Naive B cell (primary cell): ENCODE measurements around the gene FXYD6. TPM values are rescaled to one million over a fixed set of nuclear protein-coding genes. Genes with fewer than 3 reads are reported as not detected.

Experiments used
- ATAC-seq, 2 donors: fragments of 150-1000 bp; cut with Tn5 transposase; 2 replicates each; pipeline ENCODE4 v1.10.0; 2021; ENCODE audit warnings: low read depth in 2 of 2, mild to moderate bottlenecking in 2 of 2, moderate library complexity in 2 of 2
- DNase-seq: peaks from one replicate; pipeline ENCODE4 v3.0.0; 2022
- H3K27ac Mint-ChIP-seq, 6 donors: one replicate each; pipeline ENCODE4 v1.8.0; 2020 to 2022; ENCODE audit warnings: mild to moderate bottlenecking in 6 of 6, mixed read lengths in 6 of 6, moderate library complexity in 5 of 6, inconsistent platforms in 2 of 6
- H3K27me3 Mint-ChIP-seq, 3 donors: one replicate each; pipeline ENCODE4 v1.8.0; 2021 to 2022; ENCODE audit warnings: mixed read lengths in 3 of 3, mild to moderate bottlenecking in 1 of 3
- H3K36me3 Mint-ChIP-seq, 2 donors: one replicate each; pipeline ENCODE4 v1.8.0; 2020 to 2022; ENCODE audit warnings: mixed read lengths in 2 of 2, inconsistent platforms in 1 of 2, mild to moderate bottlenecking in 1 of 2
- H3K4me1 Mint-ChIP-seq, 3 donors: one replicate each; pipeline ENCODE4 v1.8.0; 2020 to 2022; ENCODE audit warnings: mixed read lengths in 3 of 3, inconsistent platforms in 1 of 3, mild to moderate bottlenecking in 1 of 3, moderate library complexity in 1 of 3
- H3K4me3 Mint-ChIP-seq, 8 donors: one replicate each; pipeline ENCODE4 v1.8.0; 2020 to 2022; ENCODE audit warnings: mild to moderate bottlenecking in 8 of 8, mixed read lengths in 8 of 8, moderate library complexity in 8 of 8, inconsistent platforms in 2 of 8
- H3K9me3 Mint-ChIP-seq, 7 donors: one replicate each; pipeline ENCODE4 v1.8.0; 2020 to 2022; ENCODE audit warnings: mixed read lengths in 7 of 7, mild to moderate bottlenecking in 5 of 7, inconsistent platforms in 2 of 7, moderate library complexity in 1 of 7
- polyA plus RNA-seq, 6 donors: library from polyadenylated mRNA; unstranded; fragments of 300-500 nt; fragmentation: Illumina TruSeq; gene quantifications; one replicate each; pipeline ENCODE4 v1.2.3, GENCODE V29; 2021; ENCODE audit warnings: low read depth in 6 of 6

The FXYD6 gene
- polyA plus RNA-seq, 6 donors from 2014 or later, result not detected

GRCh38 chr11:117809236-117810055, 67.0 kb downstream of the FXYD6 start:
- no peaks in the 10 kb centered on the region for H3K9me3 Mint-ChIP-seq
- peak overlapping the region; percentile 3 to 62 (median 20) for H3K27ac Mint-ChIP-seq
- ATAC-seq, result peak; percentile 58 to 74
- H3K4me1 Mint-ChIP-seq, result peaks cover 14 to 41% (median 23%) of the 10 kb centered on the region in 3 donors
- H3K27me3 Mint-ChIP-seq, result peaks cover 0 to 16% (median 7%) of the 10 kb centered on the region in 3 donors
- no peak for DNase-seq
- peaks cover 0 to 2% of the 10 kb centered on the region in 2 donors for H3K36me3 Mint-ChIP-seq
- H3K4me3 Mint-ChIP-seq, result no peak overlapping the region

GRCh38 chr11:117808784-117809183, 67.7 kb downstream of the FXYD6 start:
- Mint-ChIP-seq H3K4me3 (no peak overlapping the region), H3K27ac (peak overlapping the region in 2 of 6 donors; percentile 6 to 33), H3K27me3 (peaks cover 0 to 16% (median 7%) of the 10 kb centered on the region in 3 donors), H3K4me1 (peaks cover 12 to 34% (median 17%) of the 10 kb centered on the region in 3 donors), H3K36me3 (peaks cover 0 to 5% of the 10 kb centered on the region in 2 donors), H3K9me3 (no peaks in the 10 kb centered on the region)
- ATAC-seq (no peak), DNase-seq (no peak)

GRCh38 chr11:117807482-117808327, 68.8 kb downstream of the FXYD6 start:
- Mint-ChIP-seq H3K36me3 (peaks cover 0 to 5% of the 10 kb centered on the region in 2 donors), H3K4me1 (peaks cover 6 to 23% (median 7%) of the 10 kb centered on the region in 3 donors), H3K9me3 (no peaks in the 10 kb centered on the region), H3K4me3 (no peak overlapping the region), H3K27ac (peak overlapping the region in 2 of 6 donors; percentile 71 to 80), H3K27me3 (peaks cover 0 to 16% (median 7%) of the 10 kb centered on the region in 3 donors)
- DNase-seq, result peak; percentile 63
- ATAC-seq, result peak; percentile 59 to 77

GRCh38 chr11:117806846-117807245, 69.6 kb downstream of the FXYD6 start:
- ATAC-seq, result no peak
- H3K27ac Mint-ChIP-seq, result no peak overlapping the region
- DNase-seq, result no peak
- peaks cover 6 to 20% (median 7%) of the 10 kb centered on the region in 3 donors for H3K4me1 Mint-ChIP-seq
- peaks cover 0 to 5% of the 10 kb centered on the region in 2 donors for H3K36me3 Mint-ChIP-seq
- no peak overlapping the region for H3K4me3 Mint-ChIP-seq
- H3K27me3 Mint-ChIP-seq, result peaks cover 0 to 16% (median 12%) of the 10 kb centered on the region in 3 donors
- no peaks in the 10 kb centered on the region for H3K9me3 Mint-ChIP-seq

- Mint-ChIP-seq H3K4me3 (no peak overlapping the region), H3K36me3 (peaks cover 0 to 5% of the 10 kb centered on the region in 2 donors), H3K9me3 (no peaks in the 10 kb centered on the region), H3K4me1 (peaks cover 5 to 16% (median 6%) of the 10 kb centered on the region in 3 donors), H3K27me3 (peaks cover 0 to 16% (median 12%) of the 10 kb centered on the region in 3 donors), H3K27ac (no peak overlapping the region)
- DNase-seq (no peak), ATAC-seq (no peak)
These were observed 71.4 kb downstream of the FXYD6 start for GRCh38 chr11:117805045-117805444.

- H3K27me3 Mint-ChIP-seq, result peaks cover 0 to 17% (median 14%) of the 10 kb centered on the region in 3 donors
- peaks cover 0 to 5% of the 10 kb centered on the region in 2 donors for H3K36me3 Mint-ChIP-seq
- no peak overlapping the region for H3K4me3 Mint-ChIP-seq
- H3K27ac Mint-ChIP-seq, result peak overlapping the region in 1 of 6 donors; percentile 47
- peaks cover 0 to 6% (median 0%) of the 10 kb centered on the region in 3 donors for H3K4me1 Mint-ChIP-seq
- ATAC-seq (no peak), DNase-seq (no peak)
- H3K9me3 Mint-ChIP-seq, result no peaks in the 10 kb centered on the region
These were observed 72.6 kb downstream of the FXYD6 start for GRCh38 chr11:117803896-117804295.

- no peak for ATAC-seq
- Mint-ChIP-seq H3K4me3 (no peak overlapping the region), H3K4me1 (peaks cover 12 to 18% (median 17%) of the 10 kb centered on the region in 3 donors), H3K36me3 (peaks cover 0 to 4% of the 10 kb centered on the region in 2 donors), H3K27ac (peak overlapping the region in 1 of 6 donors; percentile 63), H3K27me3 (peaks cover 24 to 47% (median 27%) of the 10 kb centered on the region in 3 donors), H3K9me3 (no peaks in the 10 kb centered on the region)
- no peak for DNase-seq
These were observed 76.8 kb downstream of the FXYD6 start for GRCh38 chr11:117799634-117800033.

- H3K36me3 Mint-ChIP-seq, result no peaks in the 10 kb centered on the region
- H3K9me3 Mint-ChIP-seq, result no peaks in the 10 kb centered on the region
- DNase-seq (no peak), ATAC-seq (peak; percentile 73 to 75)
- H3K4me3 Mint-ChIP-seq, result peak within 1 kb of the TSS in 7 of 8 donors; percentile 45 to 84 (median 70)
- H3K4me1 Mint-ChIP-seq, result peaks cover 14 to 23% (median 20%) of the 10 kb centered on the region in 3 donors
- H3K27ac Mint-ChIP-seq, result peak within 1 kb of the TSS in 1 of 6 donors; percentile 60
- peaks cover 49 to 69% (median 51%) of the 10 kb centered on the region in 3 donors for H3K27me3 Mint-ChIP-seq
These were observed 79.5 kb downstream of the FXYD6 start, which contains the start of gene DSCAML1 for GRCh38 chr11:117796872-117797529. DSCAML1 (minus strand) TSS chr11:117797216; CDS start chr11:117797079, 137 bp downstream.

GRCh38 chr11:117796456-117796871, 80.0 kb downstream of the FXYD6 start:
- Mint-ChIP-seq H3K27me3 (peaks cover 53 to 72% (median 53%) of the 10 kb centered on the region in 3 donors), H3K27ac (no peak overlapping the region), H3K4me1 (peaks cover 14 to 23% (median 20%) of the 10 kb centered on the region in 3 donors), H3K36me3 (no peaks in the 10 kb centered on the region), H3K9me3 (no peaks in the 10 kb centered on the region), H3K4me3 (peak overlapping the region in 6 of 8 donors; percentile 9 to 72 (median 36))
- DNase-seq, result no peak
- ATAC-seq, result no peak

- DNase-seq, result no peak
- Mint-ChIP-seq H3K9me3 (no peaks in the 10 kb centered on the region), H3K27ac (peak overlapping the region in 1 of 6 donors; percentile 75), H3K36me3 (no peaks in the 10 kb centered on the region), H3K27me3 (peaks cover 59 to 78% (median 59%) of the 10 kb centered on the region in 3 donors), H3K4me3 (peak overlapping the region; percentile 15 to 82 (median 54)), H3K4me1 (peaks cover 14 to 23% (median 20%) of the 10 kb centered on the region in 3 donors)
- ATAC-seq, result peak; percentile 44 to 58
These were observed 80.6 kb downstream of the FXYD6 start for GRCh38 chr11:117795638-117796455.

GRCh38 chr11:117794772-117795629, 81.5 kb downstream of the FXYD6 start:
- no peaks in the 10 kb centered on the region for H3K36me3 Mint-ChIP-seq
- no peak for DNase-seq
- H3K4me1 Mint-ChIP-seq, result peaks cover 14 to 23% (median 20%) of the 10 kb centered on the region in 3 donors
- no peak for ATAC-seq
- peak overlapping the region in 4 of 8 donors; percentile 29 to 79 (median 61) for H3K4me3 Mint-ChIP-seq
- peaks cover 65 to 86% (median 68%) of the 10 kb centered on the region in 3 donors for H3K27me3 Mint-ChIP-seq
- no peaks in the 10 kb centered on the region for H3K9me3 Mint-ChIP-seq
- H3K27ac Mint-ChIP-seq, result peak overlapping the region in 1 of 6 donors; percentile 75
